IMR-90 (cell line): ENCODE data around the gene PAFAH1B1.

ENCODE experiments used
- CEBPB ChIP-seq: IDR thresholded peaks from 2 replicates; pipeline ENCODE4 v1.6.1; 2012; ENCODE audit warnings: low read depth, low read length, improper control_type of control experiment
- CTCF ChIP-seq: conservative IDR thresholded peaks from 2 replicates; pipeline ENCODE4 v1.5.1; 2012; ENCODE audit warnings: mild to moderate bottlenecking, low read depth, low read length, improper control_type of control experiment
- POLR2A ChIP-seq: IDR thresholded peaks from 2 replicates; pipeline ENCODE4 v1.6.1; 2012; ENCODE audit warnings: mild to moderate bottlenecking, low read depth, low read length
- RAD21 ChIP-seq: IDR thresholded peaks from 2 replicates; pipeline ENCODE4 v1.6.1; 2012; ENCODE audit warnings: low read length, improper control_type of control experiment
- TF ChIP-seq, protein P1 (sequence below): fragments of 150-350 bp; IDR thresholded peaks from 2 replicates; pipeline ENCODE4 v1.6.1; 2017; ENCODE audit warnings: mild to moderate bottlenecking, antibody characterized with exemption, low read length, low read depth

DNA sequence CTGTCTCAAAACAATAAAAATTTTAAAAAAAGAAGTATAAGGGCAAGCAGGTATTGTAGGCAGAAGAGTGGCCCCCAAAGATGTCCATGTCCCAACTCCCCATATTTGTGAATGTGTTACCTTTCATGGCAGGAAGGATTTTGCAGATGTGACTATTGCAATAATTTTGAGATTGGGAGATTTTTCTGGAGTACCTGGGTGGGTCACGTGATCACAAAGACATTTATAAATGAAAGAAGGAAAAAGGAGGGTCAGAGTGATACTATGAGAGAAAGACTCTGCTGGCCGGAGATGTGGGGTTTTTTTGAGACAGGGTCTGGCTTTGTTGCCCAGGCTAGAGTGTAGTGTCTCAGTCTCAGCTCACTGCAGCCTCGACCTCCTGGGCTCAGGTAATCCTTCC, 27.4 kb upstream of the PAFAH1B1 start:
- TF ChIP-seq CTCF, result no peak
- no peak for TF ChIP-seq POLR2A
- TF ChIP-seq RAD21, result no peak
- TF ChIP-seq CEBPB, result no peak
- TF ChIP-seq, protein P1, sequence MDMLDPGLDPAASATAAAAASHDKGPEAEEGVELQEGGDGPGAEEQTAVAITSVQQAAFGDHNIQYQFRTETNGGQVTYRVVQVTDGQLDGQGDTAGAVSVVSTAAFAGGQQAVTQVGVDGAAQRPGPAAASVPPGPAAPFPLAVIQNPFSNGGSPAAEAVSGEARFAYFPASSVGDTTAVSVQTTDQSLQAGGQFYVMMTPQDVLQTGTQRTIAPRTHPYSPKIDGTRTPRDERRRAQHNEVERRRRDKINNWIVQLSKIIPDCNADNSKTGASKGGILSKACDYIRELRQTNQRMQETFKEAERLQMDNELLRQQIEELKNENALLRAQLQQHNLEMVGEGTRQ, result no peak
